SW480 (cell line): ENCODE measurements around the gene ABCD1.
"Not testable (repeated sequence)": the region's sequence is repeated elsewhere in the genome, so short reads cannot be mapped to it uniquely, and the experiment has no call there.

Source experiments
- DNase-seq: peaks from one replicate; pipeline ENCODE4 v3.0.0-alpha.2; 2016; ENCODE audit warnings: low spot score

ABCD1 gene

GRCh38 chrX:153724252-153725038, at the start of gene ABCD1, which contains the start of gene BCAP31:
TSS of gene ABCD1 (plus strand) at chrX:153724856. CDS start at chrX:153725267, 411 bp downstream.
TSS of gene BCAP31 (minus strand) at chrX:153724387. CDS start at chrX:153723244, 1,143 bp downstream.
- peak; percentile 85 for DNase-seq

GRCh38 chrX:153681175-153681574, 43.5 kb upstream of the ABCD1 start:
- DNase-seq, result no peak

- not testable (repeated sequence) for DNase-seq
Measured at GRCh38 chrX:153683486-153683885, 41.2 kb upstream of the ABCD1 start.

GRCh38 chrX:153684467-153685155, 40.0 kb upstream of the ABCD1 start:
- DNase-seq, result no peak

- DNase-seq, result no peak
Measured at GRCh38 chrX:153685156-153685536, 39.5 kb upstream of the ABCD1 start.

- no peak for DNase-seq
Measured at GRCh38 chrX:153685751-153686696, 38.6 kb upstream of the ABCD1 start.

GRCh38 chrX:153686711-153687110, 37.9 kb upstream of the ABCD1 start:
- no peak for DNase-seq

- peak; percentile 62 for DNase-seq
Measured at GRCh38 chrX:153687121-153688039, 37.3 kb upstream of the ABCD1 start, which contains the start of gene SLC6A8. TSS of gene SLC6A8 (plus strand) at chrX:153687926. CDS start at chrX:153688575, 649 bp downstream.

GRCh38 chrX:153688071-153688470, 36.6 kb upstream of the ABCD1 start:
- DNase-seq, result no peak

GRCh38 chrX:153688506-153688905, 36.1 kb upstream of the ABCD1 start:
- DNase-seq, result no peak

GRCh38 chrX:153688911-153689590, 35.6 kb upstream of the ABCD1 start:
- DNase-seq, result peak; percentile 36

GRCh38 chrX:153689654-153690465, 34.8 kb upstream of the ABCD1 start:
- peak; percentile 26 for DNase-seq

- DNase-seq, result no peak
Measured at GRCh38 chrX:153690466-153690865, 34.2 kb upstream of the ABCD1 start.

- DNase-seq, result not testable (repeated sequence)
Measured at GRCh38 chrX:153691032-153691827, 33.4 kb upstream of the ABCD1 start.

- DNase-seq, result no peak
Measured at GRCh38 chrX:153692003-153692402, 32.7 kb upstream of the ABCD1 start.

- DNase-seq, result no peak
Measured at GRCh38 chrX:153692611-153693156, 32.0 kb upstream of the ABCD1 start.

GRCh38 chrX:153693216-153694086, 31.2 kb upstream of the ABCD1 start:
- DNase-seq, result no peak
